K562 (cell line): ENCODE data around the gene RASD1.

Experiments
- ATF4 ChIP-seq: fragments of 450-650 bp; formaldehyde crosslinking; IDR thresholded peaks from 2 replicates; pipeline ENCODE4 v1.4.0; 2022; ENCODE audit warnings: mild to moderate bottlenecking, moderate library complexity
- CBX3 ChIP-seq, 2 experiments: IDR thresholded peaks; 1 replicate in 1 of 2; 2 replicates in 1 of 2; pipeline ENCODE4 v1.6.1; 2012; ENCODE audit warnings: inconsistent platforms in 2 of 2, low read length in 2 of 2, borderline replicate concordance in 1 of 2, control low read depth in 1 of 2
- CEBPG ChIP-seq, 3 experiments: fragments of 200-800 bp in 1 of 3; sonication (Bioruptor generic) in 1 of 3; sonication (generic) in 1 of 3; formaldehyde crosslinking in 1 of 3; IDR thresholded peaks in 2 of 3; conservative IDR thresholded peaks in 1 of 3; 2 replicates each; pipeline versions ENCODE4 v1.6.1 to v1.8.0; 2016 to 2022; ENCODE audit warnings: missing compliant biosample characterization in 2 of 3, missing genetic modification characterization in 2 of 3, mild to moderate bottlenecking in 1 of 3, missing genetic modification reagents in 1 of 3
- CTCF ChIP-seq, 3 experiments: IDR thresholded peaks in 2 of 3; conservative IDR thresholded peaks in 1 of 3; 2 replicates each; pipeline ENCODE4 v1.5.1; 2011 to 2012; ENCODE audit warnings: low read length in 3 of 3, mild to moderate bottlenecking in 3 of 3, control low read depth in 2 of 3, improper control_type of control experiment in 1 of 3, inconsistent platforms in 1 of 3, low read depth in 1 of 3, mixed read lengths in 1 of 3, moderate library complexity in 1 of 3; ENCODE audit not compliant: insufficient read depth in 2 of 3
- EP300 ChIP-seq: IDR thresholded peaks from 2 replicates; pipeline ENCODE4 v1.6.1; 2012; ENCODE audit warnings: low read length, improper control_type of control experiment
- JUND ChIP-seq, 2 experiments: IDR thresholded peaks; 2 replicates in 1 of 2; 3 replicates in 1 of 2; pipeline ENCODE4 v1.6.1; 2011; ENCODE audit warnings: borderline replicate concordance in 2 of 2, low read depth in 2 of 2, low read length in 2 of 2, improper control_type of control experiment in 1 of 2, missing biosample characterization in 1 of 2, missing genetic modification characterization in 1 of 2, missing genetic modification reagents in 1 of 2
- KLF10 ChIP-seq: fragments of 250-450 bp; sonication (Bioruptor Pico); IDR thresholded peaks from 2 replicates; pipeline ENCODE4 v1.6.1; 2021; ENCODE audit warnings: matching md5 sums
- MYC ChIP-seq, 2 experiments: fragments of 250-450 bp in 1 of 2; sonication (Bioruptor Pico) in 1 of 2; IDR thresholded peaks; 2 replicates each; pipeline versions ENCODE4 v1.5.1 to v1.6.1; 2012 to 2021; ENCODE audit warnings: low read depth in 2 of 2, borderline replicate concordance in 1 of 2, improper control_type of control experiment in 1 of 2, low read length in 1 of 2, mild to moderate bottlenecking in 1 of 2, moderate library complexity in 1 of 2
- POLR2A ChIP-seq: fragments of 450-650 bp; conservative IDR thresholded peaks from 2 replicates; pipeline ENCODE4 v1.6.1; 2016
- ZBTB26 ChIP-seq: fragments of 450-650 bp; formaldehyde crosslinking; IDR thresholded peaks from 2 replicates; pipeline ENCODE4 v1.4.0; 2022; ENCODE audit warnings: missing genetic modification characterization
- ZBTB33 ChIP-seq: sonication (generic); formaldehyde crosslinking; IDR thresholded peaks from 2 replicates; pipeline ENCODE4 v1.8.1; 2023; ENCODE audit warnings: mild to moderate bottlenecking, missing genetic modification reagents
- ZBTB5 ChIP-seq: fragments of 450-650 bp; IDR thresholded peaks from 2 replicates; pipeline ENCODE4 v1.6.1; 2017; ENCODE audit warnings: antibody characterized with exemption
- ZNF398 ChIP-seq: fragments of 250-450 bp; sonication (Bioruptor Pico); IDR thresholded peaks from 2 replicates; pipeline ENCODE4 v1.8.0; 2021; ENCODE audit warnings: moderate library complexity, mild to moderate bottlenecking, inconsistent platforms

GRCh38 chr17:17447264-17447663 lies 48.9 kb downstream of the RASD1 start:
- no peak for TF ChIP-seq POLR2A
- no peak for TF ChIP-seq ZBTB26 (CRISPR knock-in tag)
- TF ChIP-seq CEBPG (CRISPR knock-in tag; IDR thresholded peaks at IDR 0.05), result no peak
- no peak for TF ChIP-seq CEBPG (tag; conservative IDR thresholded peaks at IDR 0.05 in 1 of 2, IDR thresholded peaks at IDR 0.05 in 1 of 2)
- no peak for TF ChIP-seq ATF4 (CRISPR knock-in tag)
- TF ChIP-seq ZNF398 (CRISPR knock-in tag), result no peak
- no peak for TF ChIP-seq ZBTB5
- no peak for TF ChIP-seq CBX3 (IDR thresholded peaks at IDR 0.05; ENCODE audit: borderline replicate concordance in 1 of 2, low read length in 2 of 2)
- no peak for TF ChIP-seq JUND (IDR thresholded peaks at IDR 0.05; ENCODE audit: borderline replicate concordance, low read depth, low read length)
- no peak for TF ChIP-seq JUND (tag; IDR thresholded peaks at IDR 0.05; ENCODE audit: borderline replicate concordance, low read depth, low read length)
- TF ChIP-seq CTCF (IDR thresholded peaks at IDR 0.05 in 2 of 3, conservative IDR thresholded peaks at IDR 0.05 in 1 of 3; ENCODE audit: insufficient read depth in 2 of 3, low read depth in 1 of 3, low read length in 3 of 3), result no peak
- no peak for TF ChIP-seq ZBTB33 (CRISPR knock-in tag)
- TF ChIP-seq EP300, result no peak
- TF ChIP-seq KLF10 (CRISPR knock-in tag), result no peak
- no peak for TF ChIP-seq MYC (IDR thresholded peaks at IDR 0.05; ENCODE audit: low read depth, low read length)
- TF ChIP-seq MYC (CRISPR knock-in tag; IDR thresholded peaks at IDR 0.05; ENCODE audit: borderline replicate concordance, low read depth), result no peak
